Endothelial cell (in vitro differentiated cells): Measurements from ENCODE around the gene DLGAP1. TPM values are rescaled to one million over a fixed set of nuclear protein-coding genes. Genes with fewer than 3 reads are reported as not detected.

ENCODE experiments used
- DNase-seq: peaks from one replicate; pipeline ENCODE4 v3.0.0; 2021; ENCODE audit warnings: low spot score
- H3K27ac Mint-ChIP-seq: one replicate; pipeline ENCODE4 v1.8.0; 2021; ENCODE audit warnings: mixed read lengths, inconsistent platforms; ENCODE audit not compliant: unreplicated experiment
- H3K27me3 Mint-ChIP-seq: one replicate; pipeline ENCODE4 v1.8.0; 2021; ENCODE audit warnings: mild to moderate bottlenecking, moderate library complexity, mixed read lengths, inconsistent platforms; ENCODE audit not compliant: unreplicated experiment
- H3K36me3 Mint-ChIP-seq: one replicate; pipeline ENCODE4 v1.8.0; 2021; ENCODE audit warnings: mild to moderate bottlenecking, low read depth, mixed read lengths, inconsistent platforms; ENCODE audit not compliant: unreplicated experiment
- H3K4me1 Mint-ChIP-seq: one replicate; pipeline ENCODE4 v1.8.0; 2021; ENCODE audit warnings: mild to moderate bottlenecking, mixed read lengths, inconsistent platforms; ENCODE audit not compliant: unreplicated experiment
- H3K4me3 Mint-ChIP-seq: one replicate; pipeline ENCODE4 v1.8.0; 2021; ENCODE audit warnings: mild to moderate bottlenecking, mixed read lengths, inconsistent platforms; ENCODE audit not compliant: unreplicated experiment
- H3K9me3 Mint-ChIP-seq: one replicate; pipeline ENCODE4 v1.8.0; 2021; ENCODE audit warnings: mixed read lengths, inconsistent platforms; ENCODE audit not compliant: unreplicated experiment
- CTCF ChIP-seq: fragments of 200-600 bp; sonication (generic); IDR thresholded peaks from one replicate; pipeline ENCODE4 v1.5.0; 2021; ENCODE audit warnings: antibody characterized with exemption; ENCODE audit not compliant: unreplicated experiment
- total RNA-seq: library from RNA; stranded (reverse); fragmentation: NEBNext Ultra II Directional; extraction: Animal tissue kit (Norgen Biotek cat#: 25700); gene quantifications from one replicate; pipeline ENCODE4 v1.2.1, GENCODE V29; 2021; ENCODE audit not compliant: unreplicated experiment

DLGAP1 gene
- total RNA-seq, 1 donor from 2014 or later, result 1.8 TPM

- H3K4me3 Mint-ChIP-seq, result no peak overlapping the region
These were observed 581.4 kb downstream of the DLGAP1 start for GRCh38 chr18:3873698-3874097.

GRCh38 chr18:3873211-3873610, 581.9 kb downstream of the DLGAP1 start:
- peaks cover 6% of the 10 kb centered on the region for H3K4me1 Mint-ChIP-seq
- no peaks in the 10 kb centered on the region for H3K9me3 Mint-ChIP-seq
- no peak for TF ChIP-seq CTCF
- H3K27me3 Mint-ChIP-seq, result peaks cover 2% of the 10 kb centered on the region
- no peak overlapping the region for H3K27ac Mint-ChIP-seq
- H3K36me3 Mint-ChIP-seq, result no peaks in the 10 kb centered on the region
- no peak overlapping the region for H3K4me3 Mint-ChIP-seq
- no peak for DNase-seq

More at GRCh38 chr18:3873698-3874097, 581.4 kb downstream of the DLGAP1 start:
- peaks cover 2% of the 10 kb centered on the region for H3K27me3 Mint-ChIP-seq
- DNase-seq, result no peak
- no peaks in the 10 kb centered on the region for H3K36me3 Mint-ChIP-seq
- no peak overlapping the region for H3K27ac Mint-ChIP-seq
- H3K9me3 Mint-ChIP-seq, result no peaks in the 10 kb centered on the region
- no peak for TF ChIP-seq CTCF
- peaks cover 6% of the 10 kb centered on the region for H3K4me1 Mint-ChIP-seq

GRCh38 chr18:3872641-3873040, 582.5 kb downstream of the DLGAP1 start:
- Mint-ChIP-seq H3K4me3 (no peak overlapping the region), H3K4me1 (peaks cover 6% of the 10 kb centered on the region), H3K27me3 (peaks cover 2% of the 10 kb centered on the region), H3K36me3 (no peaks in the 10 kb centered on the region), H3K27ac (no peak overlapping the region), H3K9me3 (no peaks in the 10 kb centered on the region)
- DNase-seq, result no peak
- TF ChIP-seq CTCF, result no peak

GRCh38 chr18:3871687-3872086, 583.4 kb downstream of the DLGAP1 start:
- Mint-ChIP-seq H3K9me3 (no peaks in the 10 kb centered on the region), H3K4me3 (no peak overlapping the region)
- no peak for TF ChIP-seq CTCF

GRCh38 chr18:3870914-3871313, 584.2 kb downstream of the DLGAP1 start:
- DNase-seq, result no peak
- TF ChIP-seq CTCF, result no peak
- no peaks in the 10 kb centered on the region for H3K36me3 Mint-ChIP-seq
- H3K27me3 Mint-ChIP-seq, result peaks cover 2% of the 10 kb centered on the region
- no peak overlapping the region for H3K27ac Mint-ChIP-seq
- no peaks in the 10 kb centered on the region for H3K9me3 Mint-ChIP-seq
- H3K4me1 Mint-ChIP-seq, result peaks cover 6% of the 10 kb centered on the region
- H3K4me3 Mint-ChIP-seq, result no peak overlapping the region

More at GRCh38 chr18:3871687-3872086, 583.4 kb downstream of the DLGAP1 start:
- no peaks in the 10 kb centered on the region for H3K36me3 Mint-ChIP-seq
- H3K27ac Mint-ChIP-seq, result no peak overlapping the region
- H3K27me3 Mint-ChIP-seq, result peaks cover 2% of the 10 kb centered on the region
- no peak for DNase-seq
- H3K4me1 Mint-ChIP-seq, result peaks cover 6% of the 10 kb centered on the region
